Activated CD4-positive, alpha-beta T cell treated with anti-CD3 and anti-CD28 coated beads for 4 hours (primary cell): Measurements from ENCODE around the gene SRSF2.
"Not testable (repeated sequence)": the region's sequence is repeated elsewhere in the genome, so short reads cannot be mapped to it uniquely, and the experiment has no call there.

Source experiments
- DNase-seq, 2 donors: peaks; one replicate each; pipeline ENCODE4 v3.0.0-alpha.2; 2020

The SRSF2 gene

DNA sequence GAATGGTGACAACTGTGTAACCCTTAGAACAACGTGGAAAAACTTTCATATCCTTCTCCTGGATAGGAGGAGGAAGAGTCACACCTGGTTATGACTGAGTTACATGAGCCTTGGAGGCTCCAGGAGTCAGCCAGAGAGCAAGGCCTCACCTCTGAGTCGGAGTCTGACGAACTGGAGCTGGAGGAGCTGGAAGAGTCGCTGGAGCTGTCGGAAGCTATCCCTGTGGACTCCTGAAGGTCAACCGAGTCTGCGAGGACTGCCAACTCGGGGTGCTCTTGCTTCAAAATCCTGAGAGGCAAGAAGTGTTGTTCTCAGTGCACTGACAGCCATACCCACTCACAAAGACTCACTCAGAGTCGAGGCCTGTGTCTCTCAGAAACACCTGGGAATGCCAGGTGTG lies 16.9 kb downstream of the SRSF2 start:
- DNase-seq, result no peak

GRCh38 chr17:76718516-76718915 lies 18.6 kb downstream of the SRSF2 start:
- DNase-seq, result no peak

GRCh38 chr17:76716839-76717215 lies 20.3 kb downstream of the SRSF2 start:
- DNase-seq, result no peak

DNA sequence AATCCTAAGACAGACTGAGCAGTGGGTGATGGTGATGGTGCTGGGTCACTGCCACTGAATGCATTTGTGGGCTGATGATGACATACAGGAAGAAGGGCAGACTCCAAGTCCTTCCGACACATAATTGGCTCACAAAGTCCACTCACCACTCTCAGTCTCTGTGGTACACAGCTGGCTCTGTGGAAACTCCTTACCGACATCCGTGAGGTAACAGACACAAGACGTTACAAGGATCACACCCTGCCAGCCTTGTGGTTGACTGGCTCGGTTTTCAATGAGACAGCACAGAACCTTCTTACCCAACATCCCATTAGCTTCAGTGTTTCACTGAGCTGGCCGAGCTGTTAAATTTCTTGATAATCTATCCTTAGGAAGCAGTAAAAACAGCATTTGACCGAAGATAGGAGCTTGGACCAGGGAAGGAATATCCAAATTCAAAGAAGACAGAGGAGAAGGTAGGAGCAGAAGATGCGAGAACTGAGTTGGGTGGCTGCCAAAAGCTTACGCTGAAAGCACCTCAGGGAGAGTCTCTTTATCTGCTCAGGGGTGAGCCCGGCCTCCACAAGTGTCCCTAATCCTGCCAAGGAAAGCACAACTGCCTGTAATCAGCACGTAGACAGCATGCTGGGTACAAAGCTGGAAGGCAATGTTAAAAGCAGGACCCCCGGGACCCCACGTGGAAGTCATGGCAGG lies 20.8 kb downstream of the SRSF2 start:
- peak in 1 of 2 donors; percentile 29 for DNase-seq

DNA sequence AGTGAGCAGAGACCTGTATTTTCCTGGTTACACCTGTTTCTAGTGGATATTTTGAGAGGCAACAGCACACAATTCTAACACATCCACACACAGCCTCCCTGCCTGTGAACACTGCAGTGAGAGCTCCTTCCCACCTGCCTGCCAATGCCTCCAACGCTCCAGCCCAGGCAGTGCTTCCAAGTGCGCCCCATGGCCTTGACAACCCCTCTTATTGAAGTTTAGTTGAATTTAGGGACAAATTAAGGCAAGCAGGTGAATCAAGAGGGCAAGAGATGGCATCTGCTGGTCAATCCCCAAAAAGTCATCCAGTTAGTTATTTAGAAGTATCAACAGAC lies 21.7 kb downstream of the SRSF2 start:
- no peak for DNase-seq

- peak; percentile 73 to 88 for DNase-seq
Measured at GRCh38 chr17:76714822-76715495, 22.2 kb downstream of the SRSF2 start.

- DNase-seq, result no peak
Measured at GRCh38 chr17:76714336-76714735, 22.8 kb downstream of the SRSF2 start.

- DNase-seq, result no peak
Measured at GRCh38 chr17:76713765-76714164, 23.4 kb downstream of the SRSF2 start.

DNA sequence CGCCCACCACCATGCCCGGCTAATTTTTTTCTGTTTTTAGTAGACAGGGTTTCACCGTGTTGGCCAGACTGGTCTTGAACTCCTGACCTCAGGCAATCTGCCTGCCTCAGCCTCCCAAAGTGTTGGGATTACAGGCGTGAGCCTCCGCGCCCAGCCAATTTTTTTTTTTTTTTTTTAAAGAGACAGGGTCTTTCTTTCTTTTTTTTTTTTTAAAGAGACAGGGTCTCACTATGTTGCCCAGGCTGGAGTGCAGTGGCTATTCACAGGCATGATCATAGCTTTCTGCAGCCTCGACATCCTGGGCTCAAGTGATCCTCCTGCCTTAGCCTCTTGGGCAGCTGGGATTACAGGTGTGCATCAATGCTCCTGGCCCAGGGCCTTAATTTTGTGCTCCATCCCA lies 24.8 kb downstream of the SRSF2 start:
- not testable (repeated sequence) for DNase-seq

GRCh38 chr17:76710863-76711611 lies 26.1 kb downstream of the SRSF2 start, which contains the start of gene MXRA7:
TSS of gene MXRA7 (minus strand) at chr17:76710965. CDS start at chr17:76710946, 19 bp downstream.
- DNase-seq, result peak; percentile 54 to 59

DNA sequence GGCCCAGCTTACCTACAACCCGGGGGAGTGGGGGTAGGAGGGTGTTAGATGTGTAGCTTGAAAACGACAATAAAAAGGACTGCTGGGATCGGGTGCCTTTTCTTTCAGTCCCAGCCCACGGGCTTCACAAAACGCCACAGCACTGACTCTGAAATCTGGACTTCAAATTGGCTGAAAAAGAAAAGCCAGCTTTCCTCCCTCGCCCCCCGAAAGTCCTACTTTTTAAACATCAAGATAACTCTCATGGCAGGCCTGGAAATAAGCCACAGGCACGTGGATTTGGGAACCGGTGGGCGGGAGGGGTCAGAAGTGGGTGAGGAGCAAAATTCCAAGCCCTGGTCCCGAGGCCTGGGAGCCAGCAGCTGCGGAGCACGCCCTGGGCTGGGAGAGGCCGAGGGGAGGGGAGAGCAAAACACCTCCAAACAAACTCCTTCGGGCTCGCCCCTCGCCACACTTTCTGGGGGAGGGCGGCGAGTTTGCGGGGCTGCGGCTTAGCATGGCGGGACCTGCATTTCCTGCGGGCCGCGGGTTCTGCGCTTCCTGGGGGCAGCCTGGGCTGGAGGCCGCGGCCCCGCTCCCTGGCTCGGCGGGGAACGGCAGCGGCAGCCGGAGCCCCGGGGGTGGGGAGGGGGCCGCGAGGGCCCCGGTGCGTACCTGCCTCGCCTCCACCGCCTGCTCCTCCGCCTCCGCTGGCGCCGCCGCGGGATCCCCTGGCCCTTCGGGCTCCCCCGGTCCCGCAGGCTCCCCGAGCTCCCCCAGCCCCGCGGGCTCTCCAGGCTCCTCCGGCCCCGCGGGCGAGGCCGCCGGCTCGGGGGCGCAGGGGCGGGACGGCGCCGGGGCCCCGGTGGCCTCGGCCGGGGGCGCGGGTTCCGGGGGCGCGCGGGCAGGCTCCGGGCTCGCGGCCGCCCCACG lies 26.9 kb downstream of the SRSF2 start:
- DNase-seq, result not testable (repeated sequence)

DNA sequence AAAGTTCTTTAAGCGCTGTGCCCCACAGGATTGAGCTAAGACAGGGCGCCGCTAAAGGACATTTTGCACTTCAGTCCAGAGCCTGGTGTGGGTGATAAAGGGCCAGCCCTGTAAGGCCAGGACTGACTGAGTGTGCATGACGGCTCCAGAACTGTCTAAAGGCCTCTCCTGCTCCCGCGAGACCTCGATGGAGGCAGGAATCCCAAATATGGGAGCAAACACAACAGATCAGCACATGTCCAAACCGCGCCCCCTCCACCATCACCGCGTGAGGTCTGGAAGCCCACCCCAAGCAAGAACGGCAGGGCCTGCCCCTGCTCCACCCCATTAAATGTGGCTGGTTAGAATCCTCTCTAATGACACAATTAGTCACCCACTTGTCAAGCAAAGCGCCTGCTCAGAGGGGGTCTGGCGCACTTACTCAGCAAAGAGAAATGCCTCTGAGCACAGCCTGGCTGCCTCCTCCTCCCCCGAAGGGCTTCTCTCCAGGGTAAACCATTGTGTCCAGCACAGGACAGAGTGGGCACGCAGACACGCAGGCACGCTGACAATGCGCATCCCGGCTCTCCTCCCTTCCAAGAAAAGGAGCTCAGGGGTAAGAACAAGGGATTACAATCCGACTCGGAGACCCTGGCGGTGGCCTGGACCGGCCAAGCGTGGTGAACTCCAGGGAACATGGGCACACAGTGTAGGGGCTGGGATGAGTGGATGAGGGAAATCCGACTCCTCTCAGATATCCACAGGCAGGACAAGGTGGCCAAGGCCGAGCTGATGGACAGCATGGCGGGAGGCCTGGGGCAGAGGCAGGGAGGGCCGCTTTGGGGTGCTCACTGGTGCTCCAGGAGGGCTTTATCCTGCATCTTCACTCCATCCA lies 27.8 kb downstream of the SRSF2 start:
- DNase-seq, result no peak

DNA sequence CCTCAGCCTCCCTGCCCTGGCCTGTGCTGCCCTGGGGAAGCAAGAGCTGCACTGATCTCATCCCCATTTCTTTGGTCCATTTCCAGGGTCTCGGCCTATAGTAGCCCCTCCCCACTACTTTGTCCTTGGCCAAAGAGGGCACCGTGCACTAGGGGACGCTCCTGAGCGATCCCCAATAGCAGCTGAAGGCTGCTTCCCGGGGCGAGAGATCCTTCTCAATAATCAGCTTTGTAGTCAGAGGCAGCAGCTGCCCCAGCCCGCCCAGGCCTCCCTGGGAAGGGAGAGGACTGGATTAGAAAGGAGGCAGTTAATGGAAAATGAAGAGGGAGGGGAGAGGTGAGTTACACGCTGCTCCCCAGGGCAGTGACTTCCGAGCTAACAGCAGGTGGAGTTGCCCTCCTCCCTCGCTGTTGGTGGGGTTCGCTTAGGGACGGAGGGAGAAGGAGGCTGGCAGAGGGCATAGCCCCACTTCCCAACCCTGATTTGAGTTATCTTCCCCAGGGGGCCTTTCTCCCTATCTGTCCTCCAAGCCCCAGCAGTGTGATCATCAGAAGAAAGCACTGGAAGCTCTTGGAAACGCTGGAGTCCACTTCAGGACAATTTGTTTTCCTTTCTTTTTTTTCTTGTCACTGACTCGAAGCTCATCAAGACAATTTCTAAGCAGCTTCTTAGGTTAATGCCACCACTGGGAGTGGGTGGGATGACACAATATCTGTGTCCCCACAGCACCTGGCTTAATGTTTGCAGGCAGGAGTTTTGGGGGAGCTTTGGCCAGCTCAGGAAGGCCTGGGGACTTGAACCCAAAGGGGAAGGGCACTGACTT lies 28.9 kb downstream of the SRSF2 start:
- DNase-seq, result no peak

- no peak for DNase-seq
Measured at GRCh38 chr17:76706817-76707216, 30.3 kb downstream of the SRSF2 start.

DNA sequence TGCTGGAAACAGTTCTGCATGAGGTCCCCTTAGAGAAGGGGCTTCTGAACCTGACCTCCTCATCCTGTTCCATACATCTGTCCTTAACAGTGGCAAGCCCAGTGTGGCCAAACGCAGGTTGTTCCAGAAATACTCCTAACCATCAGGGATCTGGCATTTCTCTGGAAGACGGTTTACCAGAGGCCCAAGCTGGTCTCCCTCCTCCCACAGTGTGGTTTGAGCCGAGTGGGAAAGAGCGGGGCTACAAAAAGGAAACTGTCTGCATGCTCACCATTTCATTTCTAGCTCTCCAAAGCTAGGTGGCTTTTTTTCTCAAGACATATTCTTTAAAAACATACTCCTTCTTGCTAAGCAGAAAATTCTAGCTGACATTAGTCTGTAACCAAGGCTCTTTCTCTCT lies 32.3 kb downstream of the SRSF2 start:
- no peak for DNase-seq

GRCh38 chr17:76702941-76703637 lies 34.0 kb downstream of the SRSF2 start:
- DNase-seq, result no peak

GRCh38 chr17:76702076-76702475 lies 35.1 kb downstream of the SRSF2 start:
- DNase-seq, result no peak

GRCh38 chr17:76701471-76701967 lies 35.6 kb downstream of the SRSF2 start:
- DNase-seq, result no peak

GRCh38 chr17:76700617-76701470 lies 36.3 kb downstream of the SRSF2 start:
- no peak for DNase-seq
